ENCODE data around the gene TSPAN18.

DNA sequence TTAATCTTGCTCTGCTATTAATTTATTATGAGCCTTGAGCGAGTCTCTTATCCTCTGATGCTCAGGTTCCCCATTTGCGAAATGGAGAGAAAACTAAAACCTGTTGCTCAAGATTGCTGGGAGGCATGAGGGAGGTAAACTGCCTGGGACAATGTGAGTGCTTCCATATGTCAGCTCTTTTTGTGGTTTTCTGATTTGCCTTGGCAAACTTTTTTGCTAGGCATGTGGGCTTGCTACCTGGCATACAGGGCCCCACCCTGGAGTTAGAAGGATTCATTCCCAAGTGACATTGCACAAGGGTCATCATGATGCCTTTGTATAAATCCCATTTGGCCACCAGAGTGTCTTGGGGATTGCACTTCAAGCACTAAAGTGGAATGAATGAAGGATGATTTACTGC lies 22.4 kb downstream of the TSPAN18 start:
- TF ChIP-seq CTCF (IDR thresholded peaks at IDR 0.05): no peak
- no peak for TF ChIP-seq EP300 (IDR thresholded peaks at IDR 0.05)
- no peak for TF ChIP-seq POLR2A (IDR thresholded peaks at IDR 0.05; ENCODE audit: low read depth)
